OCI-LY7 (cell line): ENCODE measurements around the gene SLC6A4. TPM values are rescaled to one million over a fixed set of nuclear protein-coding genes. Genes with fewer than 3 reads are reported as not detected.
"Not testable (repeated sequence)": the region's sequence is repeated elsewhere in the genome, so short reads cannot be mapped to it uniquely, and the experiment has no call there.

Experiments
- BruUV-seq: library from RNA; stranded (reverse); fragments of 400-500 nt; replicated peaks from 2 replicates; lab custom pipeline; 2021; lab: Mats Ljungman, UMichigan
- CTCF ChIA-PET: fragments of 300-600 bp; sonication (Branson Sonifier 250); formaldehyde crosslinking; loops from one replicate; lab custom pipeline; 2022; ENCODE audit warnings: antibody characterized with exemption; ENCODE audit not compliant: unreplicated experiment; lab: Charles Lee
- POLR2A ChIA-PET: fragments of 300-600 bp; sonication (Branson Sonifier 250); formaldehyde crosslinking; loops from one replicate; lab custom pipeline; 2022; ENCODE audit warnings: antibody characterized with exemption; lab: Charles Lee
- DNase-seq: peaks from one replicate; pipeline ENCODE4 v3.0.0-alpha.2; 2015; ENCODE audit warnings: low spot score
- H2AFZ ChIP-seq: fragments of 200-600 bp; sonication (generic), shearing (Covaris generic); 2 replicates; pipeline ENCODE4 v1.6.1; 2014; ENCODE audit warnings: mild to moderate bottlenecking, antibody characterized with exemption, low read length, moderate library complexity
- H3K27ac ChIP-seq: fragments of 200-600 bp; sonication (generic); 2 replicates; pipeline ENCODE4 v1.5.1; 2014; ENCODE audit warnings: mixed run types, low read depth, mild to moderate bottlenecking, moderate library complexity, low read length, inconsistent platforms; ENCODE audit not compliant: poor library complexity, severe bottlenecking
- H3K36me3 ChIP-seq: fragments of 200-600 bp; sonication (generic); 2 replicates; pipeline ENCODE4 v1.6.1; 2014; ENCODE audit warnings: mild to moderate bottlenecking, antibody characterized with exemption, low read length, moderate library complexity, mixed read lengths; ENCODE audit not compliant: insufficient read depth
- H3K4me1 ChIP-seq: fragments of 200-600 bp; sonication (generic); 2 replicates; pipeline ENCODE4 v1.5.1; 2014; ENCODE audit warnings: mild to moderate bottlenecking, low read length; ENCODE audit not compliant: insufficient read depth, poor library complexity, severe bottlenecking
- H3K4me2 ChIP-seq: fragments of 200-600 bp; sonication (generic); 2 replicates; pipeline ENCODE4 v1.6.1; 2014; ENCODE audit warnings: mild to moderate bottlenecking, low read length
- H3K4me3 ChIP-seq: fragments of 200-600 bp; sonication (generic); 2 replicates; pipeline ENCODE4 v1.5.1; 2014; ENCODE audit warnings: mild to moderate bottlenecking, low read depth, low read length; ENCODE audit not compliant: poor library complexity, severe bottlenecking
- H3K79me2 ChIP-seq: fragments of 200-600 bp; sonication (generic); 2 replicates; pipeline ENCODE4 v1.6.1; 2016; ENCODE audit warnings: low read depth, mild to moderate bottlenecking, low read length, moderate library complexity, mixed read lengths; ENCODE audit not compliant: insufficient read depth
- H3K9me2 ChIP-seq: fragments of 200-600 bp; sonication (generic); 2 replicates; pipeline ENCODE4 v1.6.1; 2016; ENCODE audit warnings: mild to moderate bottlenecking, low read length, mixed read lengths; ENCODE audit not compliant: insufficient read depth
- H3K9me3 ChIP-seq: fragments of 200-600 bp; sonication (generic); 2 replicates; pipeline ENCODE4 v1.6.1; 2014; ENCODE audit warnings: mild to moderate bottlenecking, mixed run types, low read length, mixed read lengths
- H4K20me1 ChIP-seq: fragments of 200-600 bp; sonication (generic); 2 replicates; pipeline ENCODE4 v1.6.1; 2014; ENCODE audit warnings: mild to moderate bottlenecking, antibody characterized with exemption, low read length, moderate library complexity, mixed read lengths; ENCODE audit not compliant: insufficient read depth
- CTCF ChIP-seq: fragments of 200-600 bp; sonication (generic); conservative IDR thresholded peaks from 2 replicates; pipeline ENCODE4 v1.5.1; 2014; ENCODE audit warnings: mild to moderate bottlenecking, antibody characterized with exemption, low read length, moderate library complexity, mixed read lengths
- EZH2phosphoT487 ChIP-seq: fragments of 200-600 bp; sonication (generic); IDR thresholded peaks from 2 replicates; pipeline ENCODE4 v1.6.1; 2018; ENCODE audit warnings: low read depth, borderline replicate concordance, mild to moderate bottlenecking, mixed run types, antibody characterized with exemption, low read length, moderate library complexity, mixed read lengths
- intact Hi-C: fragments of 100-400 bp; cut with micrococcal nuclease; formaldehyde crosslinking; loops from one replicate; pipeline ENCODE4 v1.10.0; 2022; ENCODE audit not compliant: unreplicated experiment
- total RNA-seq, 2 experiments: library from RNA; depleted of rRNA in 1 of 2; stranded (reverse); fragments of >200 nt in 1 of 2; shearing (Covaris generic) in 1 of 2; gene quantifications; 2 replicates each; pipeline ENCODE4 v1.2.3, GENCODE V29; 2014 to 2022

SLC6A4 gene
- total RNA-seq, 2 experiments from 2014 or later: 0.09 TPM; not detected in 1

DNA sequence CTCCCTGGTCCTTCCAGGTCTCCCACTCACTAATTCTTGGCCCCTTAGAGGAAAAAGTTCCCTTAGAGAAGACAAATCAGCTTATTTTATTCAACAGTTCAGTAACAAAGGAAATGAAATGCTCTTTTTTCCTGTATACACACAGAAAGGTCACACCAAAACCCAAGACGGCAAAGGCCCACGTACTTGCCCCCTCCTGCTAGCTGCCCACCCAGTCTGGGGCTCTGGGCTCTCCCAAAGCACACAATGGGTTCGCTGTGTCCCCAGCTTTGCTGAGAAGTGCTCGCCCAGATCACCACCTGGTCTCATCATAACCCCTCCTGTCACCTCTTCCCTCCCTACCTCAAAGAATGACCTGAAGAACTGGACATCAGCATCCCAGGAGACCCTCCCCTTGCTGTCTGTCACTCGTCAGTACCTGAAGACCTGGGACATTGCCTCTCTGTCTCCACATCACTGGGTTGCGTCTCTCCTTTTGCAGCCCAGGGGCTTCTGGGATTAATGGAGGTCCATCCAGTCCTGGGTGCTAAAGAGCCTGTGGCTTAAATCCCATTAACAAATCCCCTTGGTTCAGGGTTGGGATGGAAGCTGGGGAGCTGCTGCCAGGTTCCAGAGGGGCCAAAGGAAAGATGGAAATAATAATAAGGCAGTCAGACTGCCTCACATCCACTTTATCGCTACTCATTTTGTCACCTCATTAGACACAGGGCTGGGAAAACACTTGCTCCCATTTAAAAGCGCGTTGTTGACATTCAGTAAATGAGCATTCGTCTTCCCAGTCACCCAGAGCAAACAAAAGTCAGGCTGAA lies 3.3 kb downstream of the SLC6A4 start:
- Histone ChIP-seq H3K9me2 (no peaks in the 10 kb centered on the region), H2AFZ (no peak overlapping the region), H3K4me2 (no peak overlapping the region), H4K20me1 (no peaks in the 10 kb centered on the region), H3K4me1 (no peaks in the 10 kb centered on the region), H3K27ac (no peak overlapping the region), H3K79me2 (no peaks in the 10 kb centered on the region), H3K9me3 (no peaks in the 10 kb centered on the region), H3K36me3 (no peaks in the 10 kb centered on the region), H3K4me3 (no peak overlapping the region)
- no peak for DNase-seq
- intact Hi-C loops: loop anchor here (10.0 kb wide), 1 partner anchor 127 kb away; no protein-coding TSS in a partner anchor
- no peak for TF ChIP-seq CTCF
- TF ChIP-seq EZH2phosphoT487: no peak
- CTCF ChIA-PET: no interaction called here
- POLR2A ChIA-PET: no interaction called here
- no TSS peak for BruUV-seq

DNA sequence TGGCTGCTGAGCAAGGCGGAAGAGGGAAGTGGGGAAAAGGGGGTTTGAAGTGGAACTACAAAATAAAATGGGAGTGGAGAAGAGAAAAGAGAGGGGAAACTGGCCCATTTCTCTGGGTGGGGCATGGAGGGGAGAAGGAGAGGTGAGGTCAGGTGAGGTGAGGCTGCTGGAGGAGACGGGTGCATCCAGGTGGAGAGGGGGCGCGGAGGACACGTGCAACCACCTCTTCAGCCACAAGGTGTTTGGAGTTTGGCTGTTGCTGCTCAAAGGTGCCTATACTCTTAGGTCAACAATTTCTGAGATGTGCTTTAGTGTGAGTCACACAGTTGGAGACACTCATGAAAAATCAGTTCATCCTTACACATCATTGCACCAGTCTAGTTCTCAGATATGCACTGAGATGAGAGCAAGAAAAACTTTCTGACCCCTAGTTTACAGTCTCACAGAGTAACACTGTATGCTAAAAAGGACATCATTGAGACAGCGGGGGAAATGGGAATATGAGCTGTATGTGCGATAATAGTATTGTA lies 4.8 kb downstream of the SLC6A4 start:
- POLR2A ChIA-PET: no interaction called here
- Histone ChIP-seq H3K9me3 (no peaks in the 10 kb centered on the region), H3K4me2 (no peak overlapping the region), H3K4me3 (no peak overlapping the region), H4K20me1 (no peaks in the 10 kb centered on the region), H3K27ac (no peak overlapping the region), H3K36me3 (no peaks in the 10 kb centered on the region), H3K79me2 (no peaks in the 10 kb centered on the region), H3K4me1 (no peaks in the 10 kb centered on the region), H3K9me2 (no peaks in the 10 kb centered on the region), H2AFZ (no peak overlapping the region)
- CTCF ChIA-PET: no interaction called here
- intact Hi-C loops: loop anchor here (10.0 kb wide), 1 partner anchor 126 kb away; no protein-coding TSS in a partner anchor
- TF ChIP-seq CTCF: no peak
- TF ChIP-seq EZH2phosphoT487: no peak
- DNase-seq: no peak
- BruUV-seq: no TSS peak

GRCh38 chr17:30230009-30230408 lies 5.5 kb downstream of the SLC6A4 start:
- BruUV-seq, H4K20me1 ChIP-seq, CTCF ChIA-PET: not testable (repeated sequence)

More at GRCh38 chr17:30230009-30230408, 5.5 kb downstream of the SLC6A4 start:
- H3K9me2 ChIP-seq, H2AFZ ChIP-seq, H3K27ac ChIP-seq, H3K79me2 ChIP-seq, H3K4me3 ChIP-seq, H3K9me3 ChIP-seq, DNase-seq, H3K36me3 ChIP-seq, H3K4me2 ChIP-seq, H3K4me1 ChIP-seq: not testable (repeated sequence)
- POLR2A ChIA-PET: interaction anchor here (0.6 kb wide), 1 partner anchor 359 kb away, joined by 3 read pairs; no protein-coding TSS in a partner anchor
- intact Hi-C loops: loop anchor here (10.0 kb wide), 1 partner anchor 125 kb away; no protein-coding TSS in a partner anchor
